RKO (cell line): Measurements from ENCODE around the gene ENTPD6.

Experiments
- DNase-seq: peaks from one replicate; pipeline ENCODE4 v3.0.0-alpha.2; 2016; ENCODE audit warnings: low spot score

The ENTPD6 gene

GRCh38 chr20:25242231-25242630, 46.7 kb downstream of the ENTPD6 start:
- DNase-seq: no peak

DNA sequence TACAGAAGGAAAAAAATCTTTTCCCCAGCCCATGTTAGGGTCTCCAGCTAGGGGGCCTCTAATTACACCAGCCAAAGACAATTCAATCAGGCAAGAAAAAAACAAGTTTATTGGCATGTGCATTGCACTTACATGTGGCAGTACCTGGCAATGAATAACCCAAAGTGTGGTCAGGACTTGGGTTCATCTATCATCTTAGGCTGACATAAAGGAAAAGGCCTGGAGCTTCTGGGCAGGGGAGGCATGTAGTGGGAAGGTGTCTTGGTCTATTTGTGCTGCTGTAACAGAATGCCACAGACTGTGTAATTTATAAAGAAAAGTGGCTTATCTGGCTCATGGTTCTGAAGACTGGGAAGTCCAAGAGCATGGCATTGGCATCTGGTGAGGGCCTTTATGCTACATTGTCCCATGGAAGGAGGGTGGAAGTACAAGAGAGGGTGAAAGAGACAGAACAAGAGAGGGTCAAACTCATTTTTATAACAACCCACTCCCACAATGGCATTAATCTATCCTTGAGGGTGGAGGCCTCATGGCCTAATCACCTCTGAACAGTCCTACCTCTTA, 48.0 kb downstream of the ENTPD6 start:
- no peak for DNase-seq

DNA sequence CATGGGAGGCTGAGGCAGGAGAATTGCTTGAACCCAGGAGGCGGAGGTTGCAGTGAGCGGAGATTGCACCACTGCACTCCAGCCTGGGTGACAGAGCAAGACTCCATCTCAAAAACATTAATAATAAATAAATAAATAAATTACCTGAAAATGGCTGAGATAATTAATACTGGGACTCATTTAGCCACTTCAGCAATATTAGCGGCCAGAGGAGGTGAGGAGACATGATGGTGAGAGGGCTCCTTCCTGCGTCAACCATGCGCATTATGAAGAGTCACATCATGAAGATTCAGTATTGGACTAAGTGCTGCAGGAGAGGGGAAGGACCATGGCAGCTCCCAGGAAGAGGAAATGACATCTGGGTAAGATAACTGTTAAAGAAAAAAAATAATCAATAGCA, 49.5 kb downstream of the ENTPD6 start:
- no peak for DNase-seq

GRCh38 chr20:25245461-25245860, 49.9 kb downstream of the ENTPD6 start:
- DNase-seq: no peak

DNA sequence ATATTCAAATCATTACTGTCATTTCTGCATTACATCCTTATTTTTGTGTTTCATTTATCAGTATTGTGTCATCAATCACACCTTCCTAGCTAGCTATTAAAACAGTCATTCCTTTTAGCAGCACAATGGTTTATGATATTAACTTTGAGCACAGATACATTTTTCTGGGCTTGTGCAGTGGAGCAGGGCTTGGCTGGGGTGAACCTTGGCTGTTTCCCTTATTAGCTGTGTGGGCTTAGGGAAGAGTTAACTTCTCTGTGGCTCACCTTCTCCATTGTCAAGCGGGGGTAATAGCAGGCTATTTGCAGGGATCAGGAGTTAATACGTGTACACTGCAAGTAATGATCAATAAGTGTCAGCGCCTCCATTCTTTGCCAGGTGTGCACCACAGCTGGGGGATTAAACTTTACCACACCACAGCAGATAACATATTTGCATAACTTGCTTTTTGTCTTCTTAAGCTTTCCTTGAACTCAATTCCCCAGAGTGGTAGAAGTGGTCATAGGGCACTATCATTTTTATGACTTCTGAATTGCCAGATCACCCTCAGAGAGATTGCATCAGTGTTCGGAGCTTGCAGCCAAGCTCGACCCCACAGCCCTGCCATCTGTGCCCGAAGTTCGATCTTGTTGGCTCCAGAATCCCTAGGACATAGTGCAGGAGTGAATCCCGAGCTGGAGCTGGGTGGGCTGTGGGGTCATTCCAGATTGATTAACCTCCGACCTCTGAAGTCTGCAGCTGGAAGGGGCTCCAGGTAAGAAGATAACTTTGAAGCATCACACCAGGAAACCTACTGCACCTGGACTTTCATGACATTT, 50.9 kb downstream of the ENTPD6 start:
- no peak for DNase-seq

DNA sequence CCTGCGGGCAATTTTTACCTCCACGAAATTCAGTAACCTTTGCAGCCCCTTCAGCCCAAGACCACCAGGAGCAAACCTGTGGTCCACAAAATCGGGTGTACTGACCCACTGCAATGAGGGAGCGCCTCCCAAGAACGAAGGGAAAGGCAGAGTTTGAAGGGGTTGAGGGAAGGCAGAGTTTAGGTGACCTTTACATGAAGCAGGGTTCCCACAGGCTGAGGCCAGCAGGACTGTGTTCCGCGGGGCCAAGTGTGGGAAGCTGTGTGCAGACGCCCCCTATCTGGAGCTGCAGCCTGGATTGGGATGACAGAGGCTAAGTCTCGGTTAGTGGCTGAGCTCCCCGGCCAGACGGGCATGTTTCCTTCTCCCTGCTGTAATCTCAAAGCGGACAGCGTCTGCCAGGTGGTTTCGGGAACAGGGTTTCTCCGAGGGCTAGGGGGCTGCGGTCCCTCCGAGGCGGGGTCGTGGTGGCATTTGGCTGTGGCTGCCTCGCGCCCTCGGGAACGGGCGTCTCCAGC, 51.5 kb downstream of the ENTPD6 start:
- peak; percentile 84 for DNase-seq

DNA sequence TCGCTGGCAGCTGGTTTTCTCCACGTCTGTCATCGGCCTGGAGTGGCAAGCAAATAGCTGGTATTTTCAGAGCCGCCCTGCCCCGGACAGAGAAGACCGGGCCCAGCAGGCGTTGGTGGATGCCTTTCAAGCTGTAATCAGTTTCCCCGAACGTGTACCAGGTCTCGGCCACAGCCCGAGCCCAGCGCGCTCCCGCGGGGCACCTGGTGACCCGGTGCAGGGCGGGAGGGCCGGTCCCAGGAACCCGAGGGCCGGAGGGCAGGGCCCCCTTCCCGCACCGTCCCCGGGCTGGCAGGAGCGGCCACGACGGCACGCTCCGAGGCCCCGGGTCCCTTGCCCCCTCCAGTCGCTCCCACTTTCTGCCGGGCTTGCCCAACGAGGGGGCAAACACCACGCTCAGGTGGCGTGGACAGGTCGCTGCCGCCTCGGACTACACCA, 52.0 kb downstream of the ENTPD6 start:
- DNase-seq: no peak

- peak; percentile 92 for DNase-seq
Measured at GRCh38 chr20:25247956-25248785, 52.7 kb downstream of the ENTPD6 start, which contains the start of gene PYGB. Gene PYGB (plus strand): TSS chr20:25248085. CDS start chr20:25248179, 94 bp downstream.

GRCh38 chr20:25248786-25249172, 53.3 kb downstream of the ENTPD6 start:
- DNase-seq: no peak

GRCh38 chr20:25249198-25249931, 53.9 kb downstream of the ENTPD6 start:
- DNase-seq: peak; percentile 39

DNA sequence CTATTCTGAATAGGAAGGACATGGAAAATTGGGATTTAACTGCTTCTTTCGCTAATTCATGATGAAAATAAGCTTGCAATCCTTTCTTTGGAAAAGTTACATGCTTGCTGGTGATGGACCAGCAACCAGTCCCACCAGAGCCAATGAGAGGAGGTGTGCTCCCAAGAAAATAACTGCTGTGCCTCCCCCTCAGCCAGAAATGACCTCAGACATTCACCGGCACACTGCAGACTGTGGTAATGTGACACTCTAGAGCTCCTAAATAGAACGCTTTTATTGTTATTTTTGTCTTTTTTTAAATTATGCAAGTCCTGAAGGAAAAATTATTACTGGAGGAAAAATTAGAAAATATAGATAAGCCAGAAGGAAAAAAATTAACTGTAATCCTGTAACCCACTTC, 55.0 kb downstream of the ENTPD6 start:
- no peak for DNase-seq

- DNase-seq: no peak
Measured at GRCh38 chr20:25251019-25251418, 55.5 kb downstream of the ENTPD6 start.

GRCh38 chr20:25251558-25251957, 56.0 kb downstream of the ENTPD6 start:
- DNase-seq: no peak

DNA sequence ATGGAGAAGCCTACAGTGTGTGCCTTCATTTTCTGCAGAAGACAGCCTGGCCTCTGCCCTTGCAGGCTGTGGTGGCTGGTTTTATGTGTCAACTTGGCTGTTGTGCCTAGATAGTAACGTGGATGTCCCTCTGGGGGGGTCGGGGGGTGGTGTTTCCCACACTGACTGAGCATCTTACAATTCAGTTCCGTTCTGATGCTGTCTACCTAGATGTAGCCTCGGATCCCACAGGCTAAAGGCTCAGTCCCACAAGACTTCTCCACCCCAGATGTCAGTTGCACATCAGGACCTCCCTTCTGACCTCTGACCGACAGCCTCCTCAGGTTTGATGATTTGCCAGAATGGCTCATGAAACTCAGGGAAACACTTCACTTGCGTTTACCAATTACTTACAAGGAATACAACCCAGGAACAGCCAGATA, 56.7 kb downstream of the ENTPD6 start:
- DNase-seq: no peak

- DNase-seq: no peak
Measured at GRCh38 chr20:25252686-25253421, 57.3 kb downstream of the ENTPD6 start.

DNA sequence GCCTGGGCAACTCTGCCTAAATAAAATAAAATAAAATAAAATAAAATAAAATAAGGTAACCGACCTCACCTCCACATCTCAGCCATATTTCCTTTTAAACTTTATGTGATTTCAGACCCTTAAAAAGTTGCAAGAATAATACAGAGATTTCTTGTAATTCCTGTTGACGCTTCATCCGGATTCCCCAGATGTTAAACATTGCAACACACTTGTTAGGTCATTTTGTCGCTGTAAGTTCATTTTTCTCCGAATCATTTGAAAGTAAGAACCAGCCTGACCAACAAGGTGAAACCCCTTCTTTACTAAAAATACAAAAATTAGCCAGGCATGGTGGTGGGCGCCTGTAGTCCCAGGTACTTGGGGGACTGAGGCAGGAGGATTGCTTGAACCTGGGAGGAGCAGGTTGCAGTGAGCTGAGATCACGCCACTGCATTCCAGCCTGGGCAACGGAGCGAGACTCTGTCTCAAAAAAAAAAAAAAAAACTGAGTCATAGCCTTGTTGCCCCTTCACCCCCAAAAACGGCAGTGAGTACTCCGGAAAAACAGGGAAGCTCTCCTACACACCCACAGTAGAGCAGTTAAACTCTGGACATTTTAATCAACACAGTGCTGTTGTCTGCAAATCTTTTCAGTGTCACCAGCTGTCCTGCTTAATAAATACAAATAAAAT, 58.2 kb downstream of the ENTPD6 start:
- DNase-seq: no peak

DNA sequence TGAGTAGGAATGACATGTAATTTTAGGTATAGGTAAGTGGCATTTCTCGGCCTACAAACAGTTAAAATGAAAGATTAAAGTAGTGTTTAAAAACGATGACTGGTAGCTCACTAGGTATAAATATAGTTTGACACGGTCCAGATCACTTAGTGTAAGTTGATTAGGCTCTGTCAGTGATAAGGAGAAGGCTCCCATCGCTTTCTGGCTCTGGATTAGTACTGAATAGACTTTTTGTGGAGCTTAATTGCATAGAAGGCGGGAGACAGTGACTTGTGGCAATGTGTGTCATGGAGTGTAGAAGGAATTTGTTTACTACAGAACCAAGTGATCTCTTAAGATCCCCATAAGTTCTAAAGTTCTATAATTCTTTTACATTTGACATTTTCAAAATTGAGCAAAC, 59.1 kb downstream of the ENTPD6 start:
- DNase-seq: no peak

GRCh38 chr20:25254986-25255680, 59.6 kb downstream of the ENTPD6 start:
- DNase-seq: no peak

DNA sequence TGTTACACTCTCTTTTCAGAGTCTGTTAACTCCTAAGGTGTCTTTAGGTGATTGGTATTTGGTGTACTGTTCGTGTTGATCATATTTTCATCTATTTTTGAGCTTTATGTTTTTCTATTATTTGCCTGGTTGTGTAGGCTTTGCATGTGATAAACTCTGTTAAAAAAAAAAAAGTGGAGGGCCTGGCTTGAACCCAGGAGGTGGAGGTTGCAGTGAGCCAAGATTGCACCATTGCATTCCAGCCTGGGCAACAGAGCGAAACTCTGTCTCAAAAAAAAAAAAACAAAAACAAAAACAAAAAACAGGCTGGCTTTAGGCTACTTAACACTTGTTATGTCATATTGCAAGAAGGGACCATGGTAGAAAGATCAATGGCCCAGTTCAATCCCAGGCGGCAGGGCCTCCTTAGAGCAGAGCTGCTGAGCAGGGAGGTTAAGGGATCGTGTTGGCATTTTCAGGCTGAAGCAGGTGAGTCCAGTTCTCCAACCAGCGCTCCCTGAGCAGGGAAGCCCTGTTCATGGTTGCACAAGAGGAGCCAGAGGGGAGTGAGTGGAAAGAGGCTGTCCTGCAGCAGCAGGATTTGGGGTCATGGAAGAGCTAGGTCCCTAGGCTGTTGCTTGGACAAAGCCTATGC, 60.8 kb downstream of the ENTPD6 start:
- no peak for DNase-seq
